IMR-90 (cell line): ENCODE results near the gene NLGN1. TPM values are rescaled to one million over a fixed set of nuclear protein-coding genes. Genes with fewer than 3 reads are reported as not detected.

Experiments
- ATAC-seq: fragments of 200-7000 bp; cut with Tn5 transposase; 2 replicates; pipeline ENCODE4 v1.9.1; 2020; ENCODE audit warnings: low read depth, mild to moderate bottlenecking, moderate library complexity
- BruUV-seq: library from RNA; stranded (reverse); fragments of 400-500 nt; replicated peaks from 2 replicates; lab custom pipeline; 2021; lab: Mats Ljungman, UMichigan
- CTCF ChIA-PET: fragments of 300-600 bp; formaldehyde crosslinking; extraction: SDS; loops from one replicate; lab custom pipeline; 2021; ENCODE audit warnings: antibody characterized with exemption; lab: Yijun Ruan, JAX
- POLR2A ChIA-PET: fragments of 300-600 bp; sonication (Branson Sonifier 250); formaldehyde crosslinking; loops from one replicate; lab custom pipeline; 2022; ENCODE audit warnings: antibody characterized with exemption; ENCODE audit not compliant: unreplicated experiment; lab: Charles Lee
- DNase-seq: peaks from one replicate; pipeline ENCODE4 v3.0.0; 2013
- H2AFZ ChIP-seq: replicated peaks from 2 replicates; pipeline ENCODE3; 2013; ENCODE audit warnings: low read length, mild to moderate bottlenecking; ENCODE audit not compliant: poor library complexity
- H2AK5ac ChIP-seq: 2 replicates; pipeline ENCODE4 v1.6.1; 2013; ENCODE audit warnings: low read depth, low read length, inconsistent platforms
- H2AK9ac ChIP-seq: replicated peaks from 2 replicates; pipeline ENCODE3; 2013; ENCODE audit warnings: mild to moderate bottlenecking, low read depth, low read length, moderate library complexity; ENCODE audit not compliant: poor library complexity
- H2BK120ac ChIP-seq: 2 replicates; pipeline ENCODE4 v1.6.1; 2013; ENCODE audit warnings: low read depth, low read length, inconsistent platforms
- H2BK15ac ChIP-seq: 3 replicates; pipeline ENCODE4 v1.6.1; 2013; ENCODE audit warnings: low read depth, low read length, inconsistent platforms
- H2BK20ac ChIP-seq: 2 replicates; pipeline ENCODE4 v1.6.1; 2013; ENCODE audit warnings: low read depth, mild to moderate bottlenecking, inconsistent platforms, low read length, moderate library complexity
- H2BK5ac ChIP-seq: 2 replicates; pipeline ENCODE4 v1.6.1; 2013; ENCODE audit warnings: mild to moderate bottlenecking, low read depth, low read length, inconsistent platforms; ENCODE audit not compliant: poor library complexity, severe bottlenecking
- H3K14ac ChIP-seq: replicated peaks from 2 replicates; pipeline ENCODE4 v1.6.1; 2013; ENCODE audit warnings: low read depth, low read length, inconsistent platforms
- H3K18ac ChIP-seq: 2 replicates; pipeline ENCODE4 v1.6.1; 2013; ENCODE audit warnings: low read depth, low read length, control low read depth
- H3K23ac ChIP-seq: 2 replicates; pipeline ENCODE4 v1.6.1; 2013; ENCODE audit warnings: low read depth, low read length, inconsistent platforms
- H3K27ac ChIP-seq: 2 replicates; pipeline ENCODE4 v1.5.1; 2013; ENCODE audit warnings: mild to moderate bottlenecking, control low read depth, low read length; ENCODE audit not compliant: insufficient read depth
- H3K27me3 ChIP-seq: 2 replicates; pipeline ENCODE4 v1.6.1; 2013; ENCODE audit warnings: low read length; ENCODE audit not compliant: control insufficient read depth, insufficient read depth
- H3K36me3 ChIP-seq: 2 replicates; pipeline ENCODE4 v1.6.1; 2013; ENCODE audit warnings: low read length, mixed read lengths; ENCODE audit not compliant: control insufficient read depth, insufficient read depth
- H3K4ac ChIP-seq: 2 replicates; pipeline ENCODE4 v1.6.1; 2013; ENCODE audit warnings: low read depth, low read length, inconsistent platforms
- H3K4me1 ChIP-seq: 2 replicates; pipeline ENCODE4 v1.6.1; 2013; ENCODE audit warnings: low read length, mixed read lengths; ENCODE audit not compliant: control insufficient read depth, insufficient read depth
- H3K4me2 ChIP-seq: 2 replicates; pipeline ENCODE4 v1.6.1; 2013; ENCODE audit warnings: low read depth, mild to moderate bottlenecking, control low read depth, low read length, moderate library complexity
- H3K4me3 ChIP-seq: 2 replicates; pipeline ENCODE4 v1.5.1; 2013; ENCODE audit warnings: low read depth, mild to moderate bottlenecking, control low read depth, low read length, moderate library complexity; ENCODE audit not compliant: insufficient read depth
- H3K56ac ChIP-seq: 2 replicates; pipeline ENCODE4 v1.6.1; 2013; ENCODE audit warnings: low read length, inconsistent platforms; ENCODE audit not compliant: insufficient read depth; ENCODE audit errors: extremely low read depth
- H3K79me1 ChIP-seq, 2 experiments: 2 replicates each; pipeline ENCODE4 v1.6.1; 2013; ENCODE audit warnings: low read length in 2 of 2, inconsistent platforms in 1 of 2, low read depth in 1 of 2
- H3K9ac ChIP-seq: 2 replicates; pipeline ENCODE4 v1.6.1; 2013; ENCODE audit warnings: low read depth, low read length, control low read depth
- H3K9me1 ChIP-seq: 2 replicates; pipeline ENCODE4 v1.6.1; 2013; ENCODE audit warnings: low read length, inconsistent platforms; ENCODE audit not compliant: insufficient read depth
- H3K9me3 ChIP-seq: 2 replicates; pipeline ENCODE4 v1.6.1; 2013; ENCODE audit warnings: low read length; ENCODE audit not compliant: control insufficient read depth, insufficient read depth
- H4K20me1 ChIP-seq: 2 replicates; pipeline ENCODE4 v1.6.1; 2013; ENCODE audit warnings: low read length, inconsistent platforms; ENCODE audit not compliant: insufficient read depth
- H4K5ac ChIP-seq: 2 replicates; pipeline ENCODE4 v1.6.1; 2013; ENCODE audit warnings: mild to moderate bottlenecking, low read depth, low read length, control low read depth
- H4K8ac ChIP-seq, 2 experiments: 2 replicates each; pipeline ENCODE4 v1.6.1; 2013; ENCODE audit warnings: low read depth in 2 of 2, low read length in 2 of 2, control low read depth in 1 of 2, inconsistent platforms in 1 of 2
- H4K91ac ChIP-seq: 2 replicates; pipeline ENCODE4 v1.6.1; 2013; ENCODE audit warnings: low read depth, low read length, inconsistent platforms; ENCODE audit not compliant: insufficient read depth
- NFE2L2 ChIP-seq: fragments of 150-350 bp; IDR thresholded peaks from 2 replicates; pipeline ENCODE4 v1.6.1; 2016; ENCODE audit warnings: low read depth, mild to moderate bottlenecking, low read length
- WGBS, 2 experiments: methylation state at CpG; one replicate each; pipeline versions ENCODE4 v1.1.5 to v1.1.7; 2013; ENCODE audit warnings: missing lambda C conversion rate in 2 of 2; ENCODE audit not compliant: insufficient read length in 1 of 2; ENCODE audit errors: extremely low coverage in 2 of 2; 5-methylcytosine and 5-hydroxymethylcytosine counted together
- dilution Hi-C: fragments of 300-500 bp; cut with HindIII; formaldehyde crosslinking; loops from one replicate; pipeline ENCODE4 v1.14.3; 2018; ENCODE audit warnings: low sequenced_read_pairs; ENCODE audit not compliant: unreplicated experiment
- in situ Hi-C: fragments of 300-500 bp; cut with MboI; formaldehyde crosslinking; loops from 3 replicates; pipeline ENCODE4 v1.14.3; 2019; ENCODE audit warnings: low sequenced_read_pairs, inconsistent platforms, mixed read lengths
- intact Hi-C: fragments of 100-400 bp; cut with micrococcal nuclease; formaldehyde crosslinking; loops from 2 replicates; pipeline ENCODE4 v1.10.0; 2022
- polyA plus RNA-seq, 3 experiments: library from polyadenylated mRNA; depleted of rRNA; stranded (reverse); fragments of >200 nt; gene quantifications; 2 replicates each; pipeline ENCODE4 v1.2.3, GENCODE V29; 2012; ENCODE audit warnings: low replicate concordance in 1 of 3
- total RNA-seq: library from RNA; depleted of rRNA; stranded (reverse); fragments of >200 nt; gene quantifications from 2 replicates; pipeline ENCODE4 v1.2.3, GENCODE V29; 2012
- TF ChIP-seq, protein P1 (sequence below): conservative IDR thresholded peaks from 2 replicates; pipeline ENCODE4 v1.5.1; 2012; ENCODE audit warnings: mild to moderate bottlenecking, low read depth, low read length, improper control_type of control experiment

NLGN1 gene
- total and polyA plus RNA-seq, 2 of the 4 experiments (the other 2 are of a cell fraction): 1.8 to 12.5 TPM

DNA sequence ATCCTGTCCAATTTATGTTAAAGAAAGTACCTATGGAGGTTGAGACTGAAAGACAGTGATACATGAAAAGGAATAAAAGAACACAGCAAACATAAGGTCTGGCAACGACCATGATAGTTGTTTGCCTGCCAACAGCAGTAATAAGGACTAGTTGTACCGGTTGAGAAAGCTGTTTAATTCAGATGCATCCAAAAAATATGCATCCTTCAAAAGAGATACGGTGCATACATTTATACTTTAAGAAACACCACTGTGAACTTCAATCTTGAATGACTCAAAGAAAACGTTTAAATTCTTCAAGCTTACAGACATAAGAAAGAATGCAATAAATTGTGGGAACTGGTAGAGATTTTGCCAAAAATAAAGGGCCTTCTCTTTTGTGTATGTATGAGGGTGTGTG lies 492.1 kb downstream of the NLGN1 start:
- POLR2A ChIA-PET: no interaction called here
- CTCF ChIA-PET: interaction anchor here (1.0 kb wide), 1 partner anchor 13 kb away, joined by 4 read pairs; no protein-coding TSS in a partner anchor
- H3K27ac ChIP-seq: no peak overlapping the region
- no peak overlapping the region for H3K18ac ChIP-seq
- H3K4ac ChIP-seq: no peak overlapping the region
- BruUV-seq: no TSS peak
- H3K4me2 ChIP-seq: no peak overlapping the region
- no peak overlapping the region for H3K23ac ChIP-seq
- H2AK5ac ChIP-seq: no peak overlapping the region
- 43% methylated on average over 1 of the region's 4 CpGs; no CpG with 5 or more reads in 1 of the 2 experiments for WGBS, 2 experiments
- H2BK120ac ChIP-seq: no peak overlapping the region
- no peak overlapping the region for H3K14ac ChIP-seq
- H2BK20ac ChIP-seq: no peak overlapping the region
- no peak overlapping the region for H2AK9ac ChIP-seq
- H3K27me3 ChIP-seq: no peaks in the 10 kb centered on the region
- no peak overlapping the region for H2AFZ ChIP-seq
- H2BK15ac ChIP-seq: no peak overlapping the region
- no peak overlapping the region for H4K91ac ChIP-seq
- no peaks in the 10 kb centered on the region for H3K36me3 ChIP-seq
- no peak overlapping the region for H3K56ac ChIP-seq
- DNase-seq (peak; percentile 36), ATAC-seq (no peak)
- TF ChIP-seq, protein P1, sequence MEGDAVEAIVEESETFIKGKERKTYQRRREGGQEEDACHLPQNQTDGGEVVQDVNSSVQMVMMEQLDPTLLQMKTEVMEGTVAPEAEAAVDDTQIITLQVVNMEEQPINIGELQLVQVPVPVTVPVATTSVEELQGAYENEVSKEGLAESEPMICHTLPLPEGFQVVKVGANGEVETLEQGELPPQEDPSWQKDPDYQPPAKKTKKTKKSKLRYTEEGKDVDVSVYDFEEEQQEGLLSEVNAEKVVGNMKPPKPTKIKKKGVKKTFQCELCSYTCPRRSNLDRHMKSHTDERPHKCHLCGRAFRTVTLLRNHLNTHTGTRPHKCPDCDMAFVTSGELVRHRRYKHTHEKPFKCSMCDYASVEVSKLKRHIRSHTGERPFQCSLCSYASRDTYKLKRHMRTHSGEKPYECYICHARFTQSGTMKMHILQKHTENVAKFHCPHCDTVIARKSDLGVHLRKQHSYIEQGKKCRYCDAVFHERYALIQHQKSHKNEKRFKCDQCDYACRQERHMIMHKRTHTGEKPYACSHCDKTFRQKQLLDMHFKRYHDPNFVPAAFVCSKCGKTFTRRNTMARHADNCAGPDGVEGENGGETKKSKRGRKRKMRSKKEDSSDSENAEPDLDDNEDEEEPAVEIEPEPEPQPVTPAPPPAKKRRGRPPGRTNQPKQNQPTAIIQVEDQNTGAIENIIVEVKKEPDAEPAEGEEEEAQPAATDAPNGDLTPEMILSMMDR: no peak
- no peak for TF ChIP-seq NFE2L2
- H3K9me3 ChIP-seq: no peaks in the 10 kb centered on the region
- no peaks in the 10 kb centered on the region for H3K4me1 ChIP-seq
- in situ Hi-C loops: no loop called here
- no peak overlapping the region for H4K8ac ChIP-seq
- dilution Hi-C loops: no loop called here
- no peak overlapping the region for H4K5ac ChIP-seq
- H3K9ac ChIP-seq: no peak overlapping the region
- no peaks in the 10 kb centered on the region for H4K20me1 ChIP-seq
- no peaks in the 10 kb centered on the region; the same call in 1 of the 2 replicates for H3K9me1 ChIP-seq
- H3K79me1 ChIP-seq: no peaks in the 10 kb centered on the region
- no peak overlapping the region for H2BK5ac ChIP-seq
- intact Hi-C loops: no loop called here
- H3K4me3 ChIP-seq: no peak overlapping the region
